GM21423 (cell line): Measurements from ENCODE around the gene CDC42BPG.

Source experiments
- ATAC-seq: cut with Tn5 transposase; IDR thresholded peaks from one replicate; pipeline ENCODE4 v1.9.1; 2021; ENCODE audit warnings: mild to moderate bottlenecking, moderate library complexity; ENCODE audit not compliant: unreplicated experiment

Gene CDC42BPG

DNA sequence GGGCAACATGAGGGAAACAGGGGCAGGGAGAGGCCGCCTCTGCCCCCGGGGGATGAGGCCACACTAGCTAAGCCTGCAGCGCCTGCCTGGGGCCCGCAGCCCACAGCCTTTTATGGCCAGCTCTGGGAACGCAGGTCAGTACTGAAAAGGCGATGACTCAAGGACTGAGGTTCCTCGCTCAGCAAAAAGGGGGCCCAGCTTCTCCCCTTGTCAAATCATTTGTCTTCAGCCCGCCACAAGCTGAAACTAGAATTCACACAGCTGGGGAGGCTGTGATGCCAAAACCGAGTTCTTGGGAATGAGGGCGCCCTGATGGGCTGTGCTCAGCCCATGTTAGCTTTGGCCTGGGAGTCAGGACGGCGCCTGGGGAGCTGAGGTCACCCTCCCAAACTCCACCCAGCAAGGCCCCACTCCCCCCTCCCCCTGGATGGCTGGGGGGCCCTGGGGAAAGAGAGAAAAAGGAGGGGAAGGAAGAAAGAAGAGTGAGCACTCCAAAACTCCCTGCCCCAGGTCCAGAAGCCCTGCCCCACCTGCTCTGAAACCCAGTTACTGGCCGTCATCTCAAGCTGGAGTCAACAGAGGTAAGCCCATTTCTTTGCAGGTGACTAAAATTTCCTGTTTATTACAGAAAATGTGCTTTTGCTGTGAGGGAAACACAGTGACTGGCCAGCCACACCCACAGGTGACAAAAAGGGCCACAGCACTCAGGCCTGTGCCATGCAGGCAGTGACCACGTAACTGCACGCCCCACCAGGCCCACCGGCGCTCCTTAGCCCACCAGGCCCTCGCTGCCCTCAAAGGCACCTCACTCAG lies 20.2 kb upstream of the CDC42BPG start:
- peak; percentile 15 for ATAC-seq

DNA sequence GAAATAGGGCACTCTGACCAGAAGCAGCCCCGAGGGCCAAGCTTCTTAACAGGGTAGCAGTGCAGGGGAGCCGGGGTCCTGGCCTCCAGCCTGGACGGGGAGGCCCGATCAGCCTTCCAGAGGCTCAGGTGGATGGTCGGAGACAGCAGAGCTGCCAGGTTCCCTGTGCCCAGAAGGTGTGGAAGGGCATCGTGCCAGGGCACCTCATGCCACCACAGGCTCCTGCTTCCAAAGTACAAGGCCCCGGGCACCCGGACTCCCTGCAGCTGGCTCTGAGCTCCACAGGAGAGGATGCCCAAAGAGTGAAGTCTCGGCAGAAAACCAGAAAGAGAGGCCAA lies 19.7 kb upstream of the CDC42BPG start:
- no peak for ATAC-seq

DNA sequence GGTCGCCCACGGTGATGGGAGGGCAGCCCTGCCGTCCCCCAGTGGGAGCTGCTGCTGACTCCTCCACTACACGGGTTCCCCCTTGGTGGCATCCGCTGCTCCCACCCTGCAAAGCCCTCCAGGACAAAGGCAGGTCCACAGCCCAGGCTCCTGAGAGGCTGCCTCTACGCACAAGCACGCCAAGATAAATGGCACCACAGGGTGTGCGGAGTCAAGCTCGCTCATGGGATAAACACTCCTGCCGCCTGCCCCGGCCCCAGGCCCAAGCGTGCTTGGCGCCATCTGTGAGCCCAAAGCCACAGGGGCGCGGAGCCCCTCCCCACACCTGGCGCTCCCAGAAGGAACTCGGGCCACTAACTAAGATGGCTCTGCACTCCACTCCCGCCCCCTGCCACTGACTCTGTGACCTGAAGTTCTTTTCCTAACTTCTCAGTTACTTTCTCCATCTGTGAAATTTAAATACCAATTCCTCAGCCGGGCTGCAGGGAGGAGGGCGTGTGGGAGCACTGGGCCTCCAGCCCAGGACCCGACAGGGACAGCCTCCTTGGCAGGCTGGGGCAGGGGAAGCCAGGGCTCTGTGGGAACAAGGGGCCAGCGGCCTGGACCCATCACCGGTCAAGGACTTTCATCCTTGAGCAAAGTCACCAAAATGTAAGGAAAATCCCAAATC lies 19.1 kb upstream of the CDC42BPG start:
- ATAC-seq: no peak

DNA sequence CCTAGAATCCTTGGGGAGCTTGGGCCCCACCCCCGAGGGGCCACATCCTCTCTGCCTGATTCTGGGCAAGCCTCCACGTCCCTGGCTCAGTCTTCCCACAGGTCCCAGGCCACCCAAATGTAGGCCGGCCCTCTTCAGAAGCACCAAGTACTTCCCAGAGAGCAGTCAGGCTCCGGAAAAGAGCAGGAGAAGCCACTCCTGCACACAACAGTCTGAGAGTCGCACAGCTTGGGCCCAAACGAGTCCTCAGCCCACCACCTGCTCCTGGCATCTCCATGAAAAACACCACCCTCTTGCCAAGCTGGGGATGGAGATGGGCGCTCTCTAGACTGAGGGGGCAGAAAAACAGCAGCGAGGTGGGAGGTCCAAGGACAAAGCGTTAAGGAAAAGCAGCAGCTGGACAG lies 18.5 kb upstream of the CDC42BPG start:
- no peak for ATAC-seq

DNA sequence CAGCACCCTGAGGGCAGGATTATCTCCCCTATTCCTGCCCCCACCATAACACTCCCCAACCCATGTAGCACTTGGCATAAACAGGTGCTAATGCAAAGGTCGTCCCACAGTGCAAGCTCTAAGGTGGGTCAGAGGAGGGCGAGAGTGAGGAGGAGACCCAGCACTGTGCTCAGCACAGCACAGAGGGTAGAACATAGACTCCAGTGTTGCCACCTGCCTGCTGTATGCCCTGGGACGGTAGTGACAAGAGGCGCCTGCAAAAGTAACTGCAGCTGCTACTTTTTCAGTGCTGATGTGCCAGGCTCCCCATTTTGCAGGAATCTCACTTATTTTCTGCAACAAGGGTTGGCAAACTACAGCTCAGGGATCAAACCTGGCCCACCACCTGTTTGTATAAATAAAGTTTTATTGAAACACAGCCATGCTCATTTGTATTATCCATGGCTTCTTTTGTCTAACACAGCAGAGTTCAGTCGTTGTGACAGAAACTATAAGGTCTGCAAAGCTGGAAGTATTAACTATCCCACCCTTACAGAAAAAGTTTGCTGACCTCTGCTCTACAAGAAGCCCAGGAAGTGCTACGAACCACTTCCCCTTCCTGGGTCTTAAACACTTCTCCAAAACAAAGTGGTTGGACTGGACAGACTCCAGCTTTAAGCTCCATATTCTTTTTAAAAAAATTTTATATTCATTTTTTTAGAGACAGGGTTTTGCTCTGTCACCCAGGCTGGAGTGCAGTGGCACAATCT lies 16.9 kb upstream of the CDC42BPG start:
- no peak for ATAC-seq

- ATAC-seq: peak; percentile 64
Measured at GRCh38 chr11:64859542-64860414, 15.3 kb upstream of the CDC42BPG start.

DNA sequence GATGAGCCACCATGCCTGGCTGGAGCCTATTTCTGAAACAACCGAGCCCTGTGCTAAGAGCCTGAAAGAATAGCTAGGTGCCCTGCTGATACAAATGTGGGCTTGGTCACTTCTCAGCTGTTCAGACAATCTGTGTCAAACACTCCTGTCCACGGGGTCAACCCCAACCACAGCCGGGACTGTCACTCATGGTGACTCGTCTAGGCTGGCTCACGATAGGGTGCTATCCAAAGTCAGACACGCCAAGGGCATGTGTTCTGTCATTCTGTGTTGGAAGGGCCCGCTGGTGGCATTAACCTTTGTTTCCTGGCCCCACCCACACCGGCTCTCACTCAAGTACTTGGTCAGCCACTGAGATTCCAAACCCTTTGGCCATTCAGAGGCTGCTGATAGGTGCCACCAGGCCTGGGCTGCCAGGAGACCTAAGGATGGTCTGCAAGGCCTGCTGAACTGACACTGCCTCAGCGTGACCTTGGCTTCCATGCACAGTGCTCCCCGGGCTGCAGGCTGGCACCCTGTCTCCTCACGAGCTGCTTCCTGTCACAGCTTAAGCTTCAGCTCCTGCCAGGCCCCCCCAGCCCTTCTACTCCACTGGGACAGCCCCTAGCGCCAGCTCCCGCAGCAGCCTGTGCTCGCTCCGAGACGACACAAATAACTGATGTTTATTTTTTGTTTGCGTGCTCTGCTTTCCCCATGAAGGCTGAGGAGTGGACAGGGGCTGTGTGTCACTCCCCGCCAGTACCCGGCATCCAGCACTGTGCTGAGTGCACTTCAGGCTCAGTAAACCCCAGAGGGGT lies 14.2 kb upstream of the CDC42BPG start:
- ATAC-seq: peak; percentile 14

- ATAC-seq: no peak
Measured at GRCh38 chr11:64857485-64857884, 13.0 kb upstream of the CDC42BPG start.

GRCh38 chr11:64856382-64857227 lies 12.2 kb upstream of the CDC42BPG start:
- no peak for ATAC-seq

GRCh38 chr11:64855596-64856304 lies 11.3 kb upstream of the CDC42BPG start:
- ATAC-seq: no peak

DNA sequence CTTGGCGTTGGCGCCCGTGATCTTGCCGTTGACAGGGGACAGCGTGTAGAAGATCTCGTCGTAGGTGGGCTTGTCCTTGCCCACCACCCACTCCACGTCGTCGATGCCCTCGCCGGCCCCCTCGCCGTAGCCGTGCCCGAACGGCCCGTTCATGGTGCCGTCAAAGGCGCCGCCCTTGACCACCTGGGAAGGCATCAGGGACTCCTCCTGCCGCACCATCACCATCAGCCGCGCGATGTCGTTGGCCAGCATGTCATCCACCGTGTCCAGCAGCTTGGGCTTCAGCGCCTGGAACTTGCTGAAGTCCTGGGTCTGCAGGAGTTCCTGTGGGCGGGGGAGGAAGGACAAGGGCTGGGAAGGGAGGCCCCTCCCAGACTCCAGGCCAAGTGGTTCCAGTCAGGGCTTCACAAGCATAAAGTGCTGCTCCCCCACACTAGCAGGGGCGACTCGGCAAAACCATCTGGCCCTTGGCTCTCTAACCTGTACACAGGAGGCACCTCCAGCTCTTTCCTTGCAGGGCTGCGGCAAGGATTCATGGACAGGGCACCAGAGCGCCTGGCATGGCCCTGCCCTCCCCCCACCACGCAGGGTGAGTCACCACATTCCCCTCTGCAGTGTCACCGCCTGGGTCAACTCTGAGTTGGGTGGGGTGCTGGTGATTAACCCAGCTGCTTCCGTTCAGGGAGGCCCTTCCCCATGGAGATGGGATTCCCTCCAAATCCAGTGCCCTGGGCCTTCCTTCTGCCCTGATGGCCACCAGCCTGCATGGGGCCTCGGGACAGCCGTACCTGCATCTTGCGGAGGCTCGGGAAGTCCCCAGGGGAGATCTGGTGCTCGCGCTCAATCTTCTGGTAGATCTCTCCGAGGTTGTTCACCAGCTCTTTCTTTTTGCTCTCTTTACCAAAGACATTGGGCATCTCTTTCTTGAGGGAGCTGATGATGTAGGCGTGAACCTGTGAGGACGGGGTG lies 10.4 kb upstream of the CDC42BPG start:
- ATAC-seq: no peak

DNA sequence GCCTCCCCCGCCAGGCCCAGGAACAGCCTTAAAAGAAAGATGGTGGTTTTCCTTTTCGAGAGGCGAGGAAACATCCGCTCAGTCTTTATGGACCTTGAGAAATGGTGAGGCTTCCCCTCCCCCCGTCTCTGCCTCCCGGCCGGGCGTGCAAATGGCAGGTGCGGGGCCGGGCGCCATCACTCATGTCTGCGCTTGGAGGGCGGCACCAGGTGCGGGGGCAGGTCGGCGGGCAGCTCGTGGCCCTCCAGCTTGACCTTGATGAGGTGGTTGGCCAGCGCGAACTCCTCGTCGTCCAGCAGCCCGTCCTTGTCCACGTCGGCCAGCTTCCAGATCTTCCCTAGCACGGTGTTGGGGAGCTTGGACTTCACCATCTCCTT lies 9.7 kb upstream of the CDC42BPG start:
- ATAC-seq: no peak

DNA sequence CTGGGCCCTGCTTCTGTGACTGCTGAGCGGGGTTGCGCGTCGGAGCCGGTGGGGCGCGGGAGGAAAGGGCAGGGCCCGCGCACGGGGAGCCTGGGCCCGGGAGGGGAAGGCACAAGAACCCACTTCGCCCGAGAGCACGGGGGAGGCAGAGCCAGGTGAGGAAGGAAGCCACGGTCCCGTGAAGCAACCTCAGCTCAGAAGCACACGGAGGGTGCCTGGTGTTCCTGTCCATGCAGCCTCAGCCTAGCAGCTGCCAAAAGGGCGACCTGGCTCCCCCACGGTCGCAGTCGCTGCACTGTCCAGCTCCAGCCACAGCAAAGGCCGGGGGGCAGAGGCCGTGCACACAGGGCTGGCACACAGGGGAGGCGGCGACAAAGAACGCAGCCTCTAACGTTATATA lies 9.3 kb upstream of the CDC42BPG start:
- no peak for ATAC-seq

- no peak for ATAC-seq
Measured at GRCh38 chr11:64852804-64853509, 8.5 kb upstream of the CDC42BPG start.

DNA sequence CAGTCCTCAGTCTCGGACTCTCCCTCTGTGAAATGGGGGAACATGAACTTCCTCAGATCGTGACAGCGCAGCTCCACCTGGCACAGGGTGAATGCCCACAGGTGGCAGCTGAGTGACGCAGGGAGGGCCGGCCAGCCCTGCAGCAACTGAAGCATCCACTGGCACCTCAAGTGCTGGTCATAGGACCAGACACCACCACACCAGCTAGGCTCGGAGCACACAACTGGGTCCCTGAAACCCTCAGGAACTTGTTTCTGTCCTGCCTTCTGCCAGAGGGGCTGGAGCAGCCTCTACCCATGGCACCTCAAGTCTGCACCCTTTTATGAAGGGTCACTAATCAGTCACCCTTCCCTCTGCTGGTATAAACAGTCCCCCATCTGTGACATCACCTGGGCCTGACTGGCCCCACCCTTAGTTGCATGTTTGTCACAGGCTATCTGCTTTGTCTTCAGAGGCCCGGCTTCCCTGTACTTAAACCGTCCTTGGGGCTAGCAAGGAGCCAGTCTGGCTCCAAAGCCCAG lies 7.4 kb upstream of the CDC42BPG start:
- peak; percentile 14 for ATAC-seq

DNA sequence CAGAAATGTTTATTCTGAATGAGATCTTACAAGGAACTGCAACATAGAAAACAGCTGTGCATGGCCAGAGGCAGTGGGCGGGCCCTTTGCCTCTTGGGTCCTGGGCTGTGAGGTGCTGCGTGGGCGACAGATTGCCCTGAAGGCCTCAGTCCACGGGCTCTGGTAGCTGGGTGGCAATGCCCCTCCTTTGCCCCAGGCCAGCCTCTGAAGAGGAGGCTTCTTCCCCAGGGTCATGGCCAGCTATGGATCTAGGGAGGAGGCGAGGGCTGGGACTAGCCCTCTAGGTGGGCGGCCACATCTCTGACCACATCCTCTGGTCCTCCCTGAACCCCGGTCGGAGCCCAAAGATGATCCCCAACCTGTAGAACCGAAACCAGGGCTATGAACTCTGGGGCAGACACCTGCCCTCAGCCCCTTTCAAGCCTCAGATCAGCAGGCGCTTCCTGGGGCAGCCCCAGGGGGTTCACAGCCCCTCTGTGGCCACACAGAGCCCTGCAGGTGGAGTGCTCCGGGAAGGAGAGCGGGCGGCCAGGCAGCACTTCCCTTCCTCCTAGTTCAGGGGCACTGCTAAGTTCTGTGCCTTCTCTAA lies 6.6 kb upstream of the CDC42BPG start:
- peak; percentile 59 for ATAC-seq
